GM13976 (cell line): ENCODE measurements around the gene ATP11B.

ENCODE experiments used
- DNase-seq: peaks from one replicate; pipeline ENCODE4 v3.0.0; 2012; ENCODE audit warnings: low spot score
- CTCF ChIP-seq: IDR thresholded peaks from 2 replicates; pipeline ENCODE4 v1.5.1; 2012; ENCODE audit warnings: borderline replicate concordance, mild to moderate bottlenecking; ENCODE audit not compliant: insufficient read depth; ENCODE audit errors: extremely low read depth, missing control alignments, control extremely low read depth
- in situ Hi-C: fragments of 300-500 bp; cut with MboI; formaldehyde crosslinking; loops from one replicate; pipeline ENCODE4 v1.12.0; 2022; ENCODE audit warnings: low sequenced_read_pairs, mixed read lengths, inconsistent platforms; ENCODE audit not compliant: unreplicated experiment

Gene ATP11B

GRCh38 chr3:182824957-182825356 lies 31.7 kb downstream of the ATP11B start:
- no peak for DNase-seq
- in situ Hi-C loops, result no loop called here
- TF ChIP-seq CTCF, result no peak

DNA sequence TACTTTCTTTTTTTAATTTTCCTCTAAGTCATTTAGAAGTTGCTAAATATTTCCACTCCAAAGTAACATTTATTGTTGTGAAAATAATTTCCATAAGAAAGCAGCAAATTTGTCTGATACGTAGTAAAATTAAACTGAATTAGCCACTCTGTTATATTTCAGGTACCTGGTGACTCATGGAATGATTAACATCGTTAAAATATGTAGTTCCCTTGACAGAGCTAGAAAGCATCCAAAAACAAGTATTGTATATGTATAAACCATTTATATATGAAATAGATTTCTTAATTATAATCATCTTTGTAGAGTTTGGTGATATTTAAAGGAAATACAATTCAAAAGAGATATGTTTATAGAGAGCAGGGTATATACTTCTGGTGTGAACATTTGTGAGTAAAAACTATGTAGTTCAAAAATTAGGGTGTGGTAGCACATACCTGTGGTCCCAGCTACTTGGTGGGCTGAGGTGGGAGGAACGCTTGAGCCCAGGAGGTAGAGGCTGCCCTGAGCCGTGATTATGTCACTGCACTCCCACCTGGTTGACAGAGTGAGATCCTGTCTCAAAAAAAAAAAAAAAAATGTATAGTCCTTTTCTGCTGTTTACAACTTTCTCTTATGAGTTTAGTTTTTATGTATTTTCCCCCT lies 36.6 kb downstream of the ATP11B start:
- no peak for TF ChIP-seq CTCF
- DNase-seq, result no peak
- in situ Hi-C loops, result no loop called here

- in situ Hi-C loops, result no loop called here
- no peak for TF ChIP-seq CTCF
These were observed 44.7 kb downstream of the ATP11B start for GRCh38 chr3:182837855-182838454.

DNA sequence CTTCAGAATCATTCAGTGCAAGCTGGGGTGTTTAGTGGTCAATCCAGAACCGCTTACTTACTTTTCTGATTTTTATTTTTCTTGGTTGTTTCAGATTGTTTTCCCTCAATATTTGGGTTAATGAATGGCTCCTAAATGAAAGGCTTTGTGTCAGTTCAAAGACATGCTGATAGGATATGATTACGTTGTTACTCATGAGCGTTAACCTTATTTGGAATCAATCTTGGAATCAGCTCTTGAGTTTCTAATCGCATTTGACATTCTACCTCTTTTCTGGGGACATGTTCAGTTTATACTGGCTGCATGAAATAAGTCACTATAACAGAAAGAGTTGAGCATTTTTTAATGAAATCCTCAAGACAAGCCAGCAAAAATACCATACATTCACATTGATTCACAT lies 50.2 kb downstream of the ATP11B start:
- in situ Hi-C loops, result no loop called here
- no peak for DNase-seq
- no peak for TF ChIP-seq CTCF

More at GRCh38 chr3:182837855-182838454, 44.7 kb downstream of the ATP11B start:
- no peak for DNase-seq

GRCh38 chr3:182848906-182849305 lies 55.6 kb downstream of the ATP11B start:
- no peak for TF ChIP-seq CTCF
- in situ Hi-C loops, result no loop called here
- DNase-seq, result no peak

- no peak for DNase-seq
- TF ChIP-seq CTCF, result no peak
- in situ Hi-C loops, result no loop called here
These were observed 61.8 kb downstream of the ATP11B start for GRCh38 chr3:182855076-182855475.
